ENCODE data around the gene KRT33B.

GRCh38 chr17:41402161-41402560 is 32.5 kb upstream of the KRT33B start:
- TF ChIP-seq CTCF (IDR thresholded peaks at IDR 0.05) (no peak), POLR2AphosphoS5 (IDR thresholded peaks at IDR 0.05; ENCODE audit: low read depth, low read length) (no peak)

Measured in Panc1 (cell line).